GM12865 (cell line): Measurements from ENCODE around the gene C10orf105.

Experiments used
- DNase-seq: peaks from one replicate; pipeline ENCODE4 v3.0.0; 2010; ENCODE audit warnings: low read depth
- H3K4me3 ChIP-seq: 2 replicates; pipeline ENCODE4 v1.5.1; 2011; ENCODE audit warnings: mild to moderate bottlenecking, low read depth, low read length, control low read depth
- TF ChIP-seq, protein P1 (sequence below): IDR thresholded peaks from 2 replicates; pipeline ENCODE4 v1.5.1; 2011; ENCODE audit warnings: low read length, control low read depth, low read depth, inconsistent platforms; ENCODE audit not compliant: insufficient read depth; ENCODE audit errors: missing control alignments

The C10orf105 gene

GRCh38 chr10:71726580-71727104, 7.1 kb upstream of the C10orf105 start:
- H3K4me3 ChIP-seq: peak overlapping the region; percentile 30; the same call in 1 of the 2 replicates
- TF ChIP-seq, protein P1, sequence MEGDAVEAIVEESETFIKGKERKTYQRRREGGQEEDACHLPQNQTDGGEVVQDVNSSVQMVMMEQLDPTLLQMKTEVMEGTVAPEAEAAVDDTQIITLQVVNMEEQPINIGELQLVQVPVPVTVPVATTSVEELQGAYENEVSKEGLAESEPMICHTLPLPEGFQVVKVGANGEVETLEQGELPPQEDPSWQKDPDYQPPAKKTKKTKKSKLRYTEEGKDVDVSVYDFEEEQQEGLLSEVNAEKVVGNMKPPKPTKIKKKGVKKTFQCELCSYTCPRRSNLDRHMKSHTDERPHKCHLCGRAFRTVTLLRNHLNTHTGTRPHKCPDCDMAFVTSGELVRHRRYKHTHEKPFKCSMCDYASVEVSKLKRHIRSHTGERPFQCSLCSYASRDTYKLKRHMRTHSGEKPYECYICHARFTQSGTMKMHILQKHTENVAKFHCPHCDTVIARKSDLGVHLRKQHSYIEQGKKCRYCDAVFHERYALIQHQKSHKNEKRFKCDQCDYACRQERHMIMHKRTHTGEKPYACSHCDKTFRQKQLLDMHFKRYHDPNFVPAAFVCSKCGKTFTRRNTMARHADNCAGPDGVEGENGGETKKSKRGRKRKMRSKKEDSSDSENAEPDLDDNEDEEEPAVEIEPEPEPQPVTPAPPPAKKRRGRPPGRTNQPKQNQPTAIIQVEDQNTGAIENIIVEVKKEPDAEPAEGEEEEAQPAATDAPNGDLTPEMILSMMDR: no peak
- no peak for DNase-seq

DNA sequence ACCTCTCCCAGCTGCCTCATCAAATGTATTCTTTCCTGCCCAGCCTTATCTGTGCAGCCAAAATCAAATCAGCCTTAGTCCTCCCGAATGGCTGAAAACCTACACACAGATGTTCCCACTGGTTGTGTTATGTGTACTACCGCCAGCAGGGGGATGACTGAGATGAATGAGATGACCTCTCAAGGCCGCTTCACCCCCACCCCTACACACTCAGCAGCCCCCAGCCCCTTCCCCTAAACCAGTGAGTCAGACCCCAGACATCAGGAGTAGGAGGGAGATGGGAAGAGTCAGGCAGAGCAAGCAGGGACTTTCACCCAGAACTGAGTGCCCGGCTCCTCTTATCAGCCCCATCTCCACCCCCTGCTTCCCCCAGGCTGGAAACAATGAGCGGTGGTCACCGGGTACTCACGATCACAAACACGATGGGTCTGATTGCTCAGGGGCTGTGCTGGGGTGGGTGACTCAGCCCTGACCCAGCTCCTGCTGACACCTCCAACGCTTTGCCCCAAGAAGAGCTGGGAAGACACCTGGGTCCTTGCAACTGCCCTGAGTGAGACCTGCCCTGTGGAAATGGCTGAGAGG, 6.5 kb upstream of the C10orf105 start:
- DNase-seq: peak; percentile 59
- no peak overlapping the region for H3K4me3 ChIP-seq
- TF ChIP-seq, protein P1: peak; percentile 50

GRCh38 chr10:71725249-71725648, 5.7 kb upstream of the C10orf105 start:
- DNase-seq: no peak
- TF ChIP-seq, protein P1: no peak
- no peak overlapping the region for H3K4me3 ChIP-seq

DNA sequence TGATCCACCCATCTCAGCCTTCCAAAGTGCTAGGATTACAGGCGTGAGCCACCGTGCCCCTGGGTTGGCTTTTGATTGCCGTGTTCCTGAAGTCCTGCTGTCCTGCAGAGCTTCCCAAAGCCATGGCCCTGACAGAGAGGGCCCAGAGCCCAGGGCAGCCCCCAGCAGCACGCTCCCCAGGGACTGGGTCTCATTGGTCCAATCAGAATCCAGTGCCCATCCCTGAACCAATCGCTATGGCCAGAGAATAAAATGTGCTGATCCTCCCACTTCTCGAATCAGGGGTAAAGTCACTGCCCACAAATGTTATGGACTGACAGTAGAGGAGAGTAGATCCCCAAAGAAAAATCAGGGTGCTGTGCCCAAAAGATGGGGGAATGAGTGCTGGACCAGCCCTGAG, 5.0 kb upstream of the C10orf105 start:
- TF ChIP-seq, protein P1: no peak
- H3K4me3 ChIP-seq: no peak overlapping the region
- no peak for DNase-seq

GRCh38 chr10:71723311-71723710, 3.7 kb upstream of the C10orf105 start:
- TF ChIP-seq, protein P1: no peak
- no peak for DNase-seq
- no peak overlapping the region for H3K4me3 ChIP-seq

- no peak for DNase-seq
- H3K4me3 ChIP-seq: no peak overlapping the region
- TF ChIP-seq, protein P1: no peak
These were observed 3.3 kb upstream of the C10orf105 start for GRCh38 chr10:71722849-71723248.

- DNase-seq: no peak
- TF ChIP-seq, protein P1: no peak
- no peak overlapping the region for H3K4me3 ChIP-seq
These were observed 1.7 kb upstream of the C10orf105 start for GRCh38 chr10:71721313-71721712.
